CD14-positive monocyte (primary cell): ENCODE data around the gene ZNF423. TPM values are rescaled to one million over a fixed set of nuclear protein-coding genes. Genes with fewer than 3 reads are reported as not detected.

Experiments
- DNase-seq, 3 donors: peaks; one replicate each; pipeline ENCODE4 v3.0.0-alpha.2; 2011 to 2022
- H2AFZ ChIP-seq: 2 replicates; pipeline ENCODE4 v1.6.0; 2012; ENCODE audit warnings: mild to moderate bottlenecking, low read depth, low read length, inconsistent platforms; ENCODE audit not compliant: insufficient read depth, poor library complexity, severe bottlenecking
- H3K27ac ChIP-seq, 2 donors: 1 replicate in 1 of 2; 2 replicates in 1 of 2; pipeline ENCODE4 v1.5.1; 2012 to 2013; ENCODE audit warnings: low read length in 2 of 2, control low read depth in 1 of 2, inconsistent platforms in 1 of 2, low read depth in 1 of 2, mild to moderate bottlenecking in 1 of 2
- H3K27me3 ChIP-seq, 2 donors: one replicate each; pipeline versions ENCODE4 v1.6.0 to v1.6.1; 2011 to 2013; ENCODE audit warnings: low read length in 2 of 2; ENCODE audit not compliant: control insufficient read depth in 2 of 2, insufficient read depth in 2 of 2
- H3K36me3 ChIP-seq, 2 donors: replicated peaks in 1 of 2; 1 replicate in 1 of 2; 2 replicates in 1 of 2; pipeline versions ENCODE4 v1.5.1 to v1.6.1; 2012 to 2013; ENCODE audit warnings: low read length in 2 of 2, control low read depth in 1 of 2, inconsistent platforms in 1 of 2, mild to moderate bottlenecking in 1 of 2; ENCODE audit not compliant: insufficient read depth in 2 of 2, control insufficient read depth in 1 of 2
- H3K4me1 ChIP-seq, 2 donors: 1 replicate in 1 of 2; 2 replicates in 1 of 2; pipeline versions ENCODE4 v1.5.1 to v1.6.1; 2012 to 2013; ENCODE audit warnings: low read length in 2 of 2, control low read depth in 1 of 2, inconsistent platforms in 1 of 2, mild to moderate bottlenecking in 1 of 2, moderate library complexity in 1 of 2; ENCODE audit not compliant: insufficient read depth in 2 of 2, control insufficient read depth in 1 of 2
- H3K4me2 ChIP-seq: replicated peaks from 2 replicates; pipeline ENCODE3; 2012; ENCODE audit warnings: low read length, moderate library complexity, mild to moderate bottlenecking; ENCODE audit not compliant: poor library complexity, severe bottlenecking; ENCODE audit errors: extremely low read depth
- H3K4me3 ChIP-seq, 3 experiments: fragments of 200-600 bp in 1 of 3; sonication (generic) in 1 of 3; replicated peaks in 1 of 3; 1 replicate in 2 of 3; 2 replicates in 1 of 3; pipeline ENCODE4 v1.5.1; 2011 to 2013; ENCODE audit warnings: low read length in 3 of 3, mild to moderate bottlenecking in 3 of 3, control low read depth in 2 of 3, low read depth in 2 of 3, inconsistent platforms in 1 of 3, moderate library complexity in 1 of 3
- H3K79me2 ChIP-seq: 2 replicates; pipeline ENCODE4 v1.6.0; 2012; ENCODE audit warnings: mild to moderate bottlenecking, control low read depth, inconsistent platforms, low read length, moderate library complexity; ENCODE audit not compliant: insufficient read depth
- H3K9ac ChIP-seq: 2 replicates; pipeline ENCODE4 v1.6.0; 2017; ENCODE audit warnings: low read length, mild to moderate bottlenecking; ENCODE audit not compliant: insufficient read depth, poor library complexity, severe bottlenecking
- H3K9me3 ChIP-seq, 2 donors: replicated peaks in 1 of 2; 1 replicate in 1 of 2; 2 replicates in 1 of 2; pipeline versions ENCODE4 v1.5.1 to v1.6.1; 2012 to 2013; ENCODE audit warnings: low read length in 2 of 2, control low read depth in 1 of 2; ENCODE audit not compliant: control insufficient read depth in 1 of 2, insufficient read depth in 1 of 2
- H4K20me1 ChIP-seq: 2 replicates; pipeline ENCODE4 v1.6.0; 2012; ENCODE audit warnings: mild to moderate bottlenecking, low read length, control low read depth, moderate library complexity; ENCODE audit not compliant: insufficient read depth
- H3K27ac Mint-ChIP-seq, 7 donors: one replicate each; pipeline ENCODE4 v1.8.0; 2020; ENCODE audit warnings: mild to moderate bottlenecking in 7 of 7, mixed read lengths in 7 of 7, moderate library complexity in 6 of 7, inconsistent platforms in 2 of 7
- H3K27me3 Mint-ChIP-seq, 3 donors: one replicate each; pipeline ENCODE4 v1.8.0; 2021 to 2022; ENCODE audit warnings: low read depth in 3 of 3, mild to moderate bottlenecking in 3 of 3, mixed read lengths in 3 of 3, moderate library complexity in 3 of 3, inconsistent platforms in 1 of 3
- H3K36me3 Mint-ChIP-seq, 2 donors: one replicate each; pipeline ENCODE4 v1.8.0; 2020; ENCODE audit warnings: mixed read lengths in 2 of 2, inconsistent platforms in 1 of 2, mild to moderate bottlenecking in 1 of 2
- H3K4me1 Mint-ChIP-seq: one replicate; pipeline ENCODE4 v1.8.0; 2020; ENCODE audit warnings: mild to moderate bottlenecking, mixed read lengths
- H3K4me3 Mint-ChIP-seq, 2 donors: one replicate each; pipeline ENCODE4 v1.8.0; 2020; ENCODE audit warnings: mild to moderate bottlenecking in 2 of 2, mixed read lengths in 2 of 2, moderate library complexity in 1 of 2
- H3K9me3 Mint-ChIP-seq, 7 donors: one replicate each; pipeline ENCODE4 v1.8.0; 2020 to 2022; ENCODE audit warnings: mixed read lengths in 7 of 7, mild to moderate bottlenecking in 6 of 7, moderate library complexity in 6 of 7, inconsistent platforms in 2 of 7
- CTCF ChIP-seq: fragments of 200-600 bp; IDR thresholded peaks from one replicate; pipeline ENCODE4 v1.8.0; 2022; ENCODE audit warnings: antibody characterized with exemption, mild to moderate bottlenecking
- WGBS: methylation state at CpG from one replicate; pipeline ENCODE4 v1.1.5; 2013; ENCODE audit warnings: missing lambda C conversion rate; ENCODE audit not compliant: insufficient coverage; 5-methylcytosine and 5-hydroxymethylcytosine counted together
- intact Hi-C, 2 donors: fragments of 100-400 bp; cut with micrococcal nuclease; formaldehyde crosslinking; loops; one replicate each; pipeline versions ENCODE4 v1.15.0 to v1.15.1; 2023
- polyA plus RNA-seq, 3 donors: library from polyadenylated mRNA; depleted of rRNA in 1 of 3; unstranded in 2 of 3; stranded (reverse) in 1 of 3; fragments of 300-500 nt in 2 of 3; fragments of >200 nt in 1 of 3; fragmentation: Illumina TruSeq in 2 of 3; gene quantifications; 1 replicate in 2 of 3; 2 replicates in 1 of 3; pipeline ENCODE4 v1.2.3, GENCODE V29; 2012 to 2021

Gene ZNF423
- polyA plus RNA-seq, 3 donors, result not detected

- no peak for DNase-seq
- H2AFZ ChIP-seq, result no peak overlapping the region
- no peaks in the 10 kb centered on the region for H3K4me1 Mint-ChIP-seq
- intact Hi-C loops, result no loop called here
- no peak overlapping the region for H3K4me3 Mint-ChIP-seq
- no peak for TF ChIP-seq CTCF
- no peaks in the 10 kb centered on the region for H3K79me2 ChIP-seq
- no peaks in the 10 kb centered on the region for H3K36me3 ChIP-seq
- H3K9me3 ChIP-seq, result no peaks in the 10 kb centered on the region
- peaks cover 0 to 2% (median 0%) of the 10 kb centered on the region in 7 donors for H3K9me3 Mint-ChIP-seq
- no peaks in the 10 kb centered on the region for H3K4me1 ChIP-seq
- H3K36me3 Mint-ChIP-seq, result no peaks in the 10 kb centered on the region
- WGBS, result 96% methylated on average over 36 of the region's 37 CpGs
- no peaks in the 10 kb centered on the region for H4K20me1 ChIP-seq
- no peak overlapping the region for H3K9ac ChIP-seq
- H3K27me3 Mint-ChIP-seq, result peaks cover 0 to 4% (median 2%) of the 10 kb centered on the region in 3 donors
- no peak overlapping the region for H3K27ac Mint-ChIP-seq
- no peak overlapping the region for H3K27ac ChIP-seq
- no peaks in the 10 kb centered on the region for H3K27me3 ChIP-seq
- H3K4me3 ChIP-seq, result no peak overlapping the region
- no peak overlapping the region for H3K4me2 ChIP-seq
These were observed 191.4 kb downstream of the ZNF423 start for GRCh38 chr16:49664221-49665215.

- H3K27ac Mint-ChIP-seq, result no peak overlapping the region
- H3K4me1 Mint-ChIP-seq, result no peaks in the 10 kb centered on the region
- Histone ChIP-seq H3K9me3 (no peaks in the 10 kb centered on the region), H4K20me1 (no peaks in the 10 kb centered on the region), H2AFZ (no peak overlapping the region), H3K27ac (no peak overlapping the region), H3K36me3 (no peaks in the 10 kb centered on the region), H3K4me1 (no peaks in the 10 kb centered on the region), H3K4me2 (no peak overlapping the region), H3K9ac (no peak overlapping the region), H3K4me3 (no peak overlapping the region), H3K79me2 (no peaks in the 10 kb centered on the region), H3K27me3 (no peaks in the 10 kb centered on the region)
- H3K36me3 Mint-ChIP-seq, result no peaks in the 10 kb centered on the region
- H3K9me3 Mint-ChIP-seq, result peaks cover 0 to 2% (median 0%) of the 10 kb centered on the region in 7 donors
- peaks cover 0 to 3% (median 2%) of the 10 kb centered on the region in 3 donors for H3K27me3 Mint-ChIP-seq
- TF ChIP-seq CTCF, result no peak
- WGBS, result 73% methylated on average over 25 of the region's 28 CpGs
- no peak overlapping the region for H3K4me3 Mint-ChIP-seq
- intact Hi-C loops, result no loop called here
- no peak for DNase-seq
These were observed 192.5 kb downstream of the ZNF423 start for GRCh38 chr16:49663081-49664065.
